ENCODE measurements around the gene PLXDC1.

The PLXDC1 gene

GRCh38 chr17:39115135-39115534 lies 36.3 kb downstream of the PLXDC1 start:
- DNase-seq (no peak), ATAC-seq (replicated peaks) (no peak)
- peaks cover 15 to 24% of the 10 kb centered on the region in 2 donors for H3K4me1 Mint-ChIP-seq
- H3K9me3 Mint-ChIP-seq = peaks cover 2 to 7% of the 10 kb centered on the region in 2 donors
- no peak overlapping the region for H3K27ac Mint-ChIP-seq
- H3K36me3 Mint-ChIP-seq = peaks cover 0 to 3% of the 10 kb centered on the region in 2 donors
- no peak overlapping the region for H3K4me3 Mint-ChIP-seq
- H3K27me3 Mint-ChIP-seq = peaks cover 0 to 4% of the 10 kb centered on the region in 2 donors

GRCh38 chr17:39114723-39115122 lies 36.7 kb downstream of the PLXDC1 start:
- peaks cover 0 to 4% of the 10 kb centered on the region in 2 donors for H3K27me3 Mint-ChIP-seq
- ATAC-seq (replicated peaks) (no peak), DNase-seq (no peak)
- H3K9me3 Mint-ChIP-seq = peaks cover 2 to 7% of the 10 kb centered on the region in 2 donors
- H3K4me1 Mint-ChIP-seq = peaks cover 15 to 20% of the 10 kb centered on the region in 2 donors
- peaks cover 0 to 3% of the 10 kb centered on the region in 2 donors for H3K36me3 Mint-ChIP-seq
- H3K27ac Mint-ChIP-seq = no peak overlapping the region
- no peak overlapping the region for H3K4me3 Mint-ChIP-seq

- H3K4me3 Mint-ChIP-seq = no peak overlapping the region
- H3K27ac Mint-ChIP-seq = no peak overlapping the region
- H3K27me3 Mint-ChIP-seq = peaks cover 0 to 4% of the 10 kb centered on the region in 2 donors
- H3K9me3 Mint-ChIP-seq = peaks cover 2 to 7% of the 10 kb centered on the region in 2 donors
- peaks cover 12% of the 10 kb centered on the region in 2 donors for H3K4me1 Mint-ChIP-seq
- peaks cover 0 to 3% of the 10 kb centered on the region in 2 donors for H3K36me3 Mint-ChIP-seq
- no peak for DNase-seq
- ATAC-seq (replicated peaks) = no peak
Measured at GRCh38 chr17:39113871-39114270, 37.6 kb downstream of the PLXDC1 start.

GRCh38 chr17:39110435-39111136 lies 40.9 kb downstream of the PLXDC1 start:
- H3K4me3 Mint-ChIP-seq = no peak overlapping the region
- H3K27ac Mint-ChIP-seq = no peak overlapping the region
- peaks cover 4 to 7% of the 10 kb centered on the region in 2 donors for H3K27me3 Mint-ChIP-seq
- H3K9me3 Mint-ChIP-seq = peaks cover 0 to 4% of the 10 kb centered on the region in 2 donors
- DNase-seq (no peak), ATAC-seq (replicated peaks) (no peak)
- H3K36me3 Mint-ChIP-seq = no peaks in the 10 kb centered on the region
- H3K4me1 Mint-ChIP-seq = peaks cover 0 to 4% of the 10 kb centered on the region in 2 donors

GRCh38 chr17:39108461-39109375 lies 42.7 kb downstream of the PLXDC1 start:
- Mint-ChIP-seq H3K4me3 (no peak overlapping the region), H3K27me3 (peaks cover 4 to 7% of the 10 kb centered on the region in 2 donors), H3K9me3 (no peaks in the 10 kb centered on the region), H3K4me1 (no peaks in the 10 kb centered on the region), H3K36me3 (no peaks in the 10 kb centered on the region), H3K27ac (no peak overlapping the region)
- DNase-seq = no peak
- ATAC-seq (replicated peaks) = no peak

- H3K27me3 Mint-ChIP-seq = peaks cover 4 to 7% of the 10 kb centered on the region in 2 donors
- H3K9me3 Mint-ChIP-seq = no peaks in the 10 kb centered on the region
- H3K27ac Mint-ChIP-seq = no peak overlapping the region
- no peak overlapping the region for H3K4me3 Mint-ChIP-seq
- H3K4me1 Mint-ChIP-seq = no peaks in the 10 kb centered on the region
- ATAC-seq (replicated peaks) = no peak
- DNase-seq = no peak
- no peaks in the 10 kb centered on the region for H3K36me3 Mint-ChIP-seq
Measured at GRCh38 chr17:39107973-39108372, 43.5 kb downstream of the PLXDC1 start.

GRCh38 chr17:39107155-39107554 lies 44.3 kb downstream of the PLXDC1 start:
- Mint-ChIP-seq H3K4me3 (no peak overlapping the region), H3K27ac (no peak overlapping the region), H3K36me3 (no peaks in the 10 kb centered on the region), H3K27me3 (peaks cover 4 to 7% of the 10 kb centered on the region in 2 donors), H3K9me3 (no peaks in the 10 kb centered on the region), H3K4me1 (peaks cover 0 to 3% of the 10 kb centered on the region in 2 donors)
- ATAC-seq (replicated peaks) (no peak), DNase-seq (no peak)

GRCh38 chr17:39105705-39106104 lies 45.7 kb downstream of the PLXDC1 start:
- Mint-ChIP-seq H3K27ac (no peak overlapping the region), H3K9me3 (no peaks in the 10 kb centered on the region), H3K27me3 (peaks cover 0 to 7% of the 10 kb centered on the region in 2 donors), H3K36me3 (no peaks in the 10 kb centered on the region), H3K4me1 (peaks cover 6% of the 10 kb centered on the region in 2 donors), H3K4me3 (no peak overlapping the region)
- ATAC-seq (replicated peaks) (no peak), DNase-seq (no peak)

- Mint-ChIP-seq H3K27ac (no peak overlapping the region), H3K36me3 (no peaks in the 10 kb centered on the region), H3K9me3 (no peaks in the 10 kb centered on the region), H3K4me3 (no peak overlapping the region), H3K4me1 (peaks cover 9% of the 10 kb centered on the region in 2 donors), H3K27me3 (peaks cover 3 to 8% of the 10 kb centered on the region in 2 donors)
- DNase-seq (no peak), ATAC-seq (replicated peaks) (no peak)
Measured at GRCh38 chr17:39104657-39105056, 46.8 kb downstream of the PLXDC1 start.

- no peak overlapping the region for H3K27ac Mint-ChIP-seq
Measured at GRCh38 chr17:39104046-39104445, 47.4 kb downstream of the PLXDC1 start.

GRCh38 chr17:39101091-39101490 lies 50.3 kb downstream of the PLXDC1 start:
- H3K4me3 Mint-ChIP-seq = no peak overlapping the region
- H3K4me1 Mint-ChIP-seq = peaks cover 31 to 38% of the 10 kb centered on the region in 2 donors
- H3K9me3 Mint-ChIP-seq = no peaks in the 10 kb centered on the region
- ATAC-seq (replicated peaks) (no peak), DNase-seq (no peak)
- H3K36me3 Mint-ChIP-seq = no peaks in the 10 kb centered on the region
- peaks cover 17 to 21% of the 10 kb centered on the region in 2 donors for H3K27me3 Mint-ChIP-seq
- H3K27ac Mint-ChIP-seq = no peak overlapping the region

More at GRCh38 chr17:39104046-39104445, 47.4 kb downstream of the PLXDC1 start:
- Mint-ChIP-seq H3K36me3 (no peaks in the 10 kb centered on the region), H3K4me1 (peaks cover 15% of the 10 kb centered on the region in 2 donors), H3K9me3 (no peaks in the 10 kb centered on the region), H3K27me3 (peaks cover 9 to 14% of the 10 kb centered on the region in 2 donors), H3K4me3 (no peak overlapping the region)
- ATAC-seq (replicated peaks) (no peak), DNase-seq (no peak)

- Mint-ChIP-seq H3K4me1 (peaks cover 34 to 44% of the 10 kb centered on the region in 2 donors), H3K27ac (no peak overlapping the region), H3K4me3 (no peak overlapping the region), H3K9me3 (no peaks in the 10 kb centered on the region), H3K36me3 (no peaks in the 10 kb centered on the region), H3K27me3 (peaks cover 17% of the 10 kb centered on the region in 2 donors)
- ATAC-seq (replicated peaks) (no peak), DNase-seq (no peak)
Measured at GRCh38 chr17:39100530-39100929, 50.9 kb downstream of the PLXDC1 start.

- Mint-ChIP-seq H3K9me3 (no peaks in the 10 kb centered on the region), H3K4me3 (no peak overlapping the region), H3K27me3 (peaks cover 17% of the 10 kb centered on the region in 2 donors), H3K4me1 (peaks cover 37 to 46% of the 10 kb centered on the region in 2 donors), H3K36me3 (no peaks in the 10 kb centered on the region), H3K27ac (no peak overlapping the region)
- ATAC-seq (replicated peaks) = no peak
- DNase-seq = no peak
Measured at GRCh38 chr17:39099663-39100286, 51.7 kb downstream of the PLXDC1 start.

GRCh38 chr17:39098588-39098987 lies 52.8 kb downstream of the PLXDC1 start:
- peaks cover 42 to 53% of the 10 kb centered on the region in 2 donors for H3K4me1 Mint-ChIP-seq
- peak overlapping the region; percentile 27 to 29 for H3K4me3 Mint-ChIP-seq
- H3K9me3 Mint-ChIP-seq = no peaks in the 10 kb centered on the region
- peak; percentile 54 to 55 for ATAC-seq (replicated peaks)
- DNase-seq = peak; percentile 17
- peaks cover 17% of the 10 kb centered on the region in 2 donors for H3K27me3 Mint-ChIP-seq
- no peak overlapping the region for H3K27ac Mint-ChIP-seq
- no peaks in the 10 kb centered on the region for H3K36me3 Mint-ChIP-seq
